Activated T-helper 1 cell treated with anti-CD3 and anti-CD28 coated beads, Interleukin-12 subunit alpha, Interleukin-12 subunit beta, Interleukin-2, Interleukin-4 antibody, amounts not matched to agents 30 ng/mL and 10 ng/mL and 1 ng/mL, durations not matched to agents 14 hours and 24 hours and 36 hours (primary cell): ENCODE data around the gene LRRFIP1. TPM values are rescaled to one million over a fixed set of nuclear protein-coding genes. Genes with fewer than 3 reads are reported as not detected.

Source experiments
- DNase-seq: peaks from one replicate; pipeline ENCODE4 v3.0.0; 2021; ENCODE audit warnings: low spot score
- H3K27ac Mint-ChIP-seq: one replicate; pipeline ENCODE4 v1.8.0; 2021; ENCODE audit warnings: mild to moderate bottlenecking, mixed read lengths
- H3K27me3 Mint-ChIP-seq: one replicate; pipeline ENCODE4 v1.8.0; 2022; ENCODE audit warnings: mild to moderate bottlenecking, moderate library complexity, mixed read lengths; ENCODE audit not compliant: insufficient read depth
- H3K36me3 Mint-ChIP-seq: one replicate; pipeline ENCODE4 v1.8.0; 2021; ENCODE audit warnings: low read depth, mixed read lengths
- H3K4me1 Mint-ChIP-seq: one replicate; pipeline ENCODE4 v1.8.0; 2021; ENCODE audit warnings: low read depth, mixed read lengths
- H3K4me3 Mint-ChIP-seq: one replicate; pipeline ENCODE4 v1.8.0; 2021; ENCODE audit warnings: mild to moderate bottlenecking, moderate library complexity, mixed read lengths
- H3K9me3 Mint-ChIP-seq: one replicate; pipeline ENCODE4 v1.8.0; 2021; ENCODE audit warnings: mixed read lengths
- intact Hi-C: fragments of 100-400 bp; cut with micrococcal nuclease; formaldehyde crosslinking; loops from one replicate; pipeline ENCODE4 v1.15.1; 2024
- total RNA-seq: library from RNA; stranded (reverse); gene quantifications from 2 replicates; pipeline ENCODE4 v1.2.3, GENCODE V29; 2022

Gene LRRFIP1
- total RNA-seq, 1 donor from 2014 or later, result 212 TPM

- intact Hi-C loops, result loop anchor here (5.0 to 10.0 kb wide), 3 partner anchors 88 to 535 kb away; partner anchors contain the start of gene ILKAP
- Mint-ChIP-seq H3K4me1 (peaks cover 30% of the 10 kb centered on the region), H3K27me3 (peaks cover 23% of the 10 kb centered on the region), H3K9me3 (no peaks in the 10 kb centered on the region), H3K27ac (no peak overlapping the region), H3K4me3 (no peak overlapping the region), H3K36me3 (no peaks in the 10 kb centered on the region)
- DNase-seq, result no peak
Observed at GRCh38 chr2:237669628-237670392, 42.4 kb downstream of the LRRFIP1 start.

DNA sequence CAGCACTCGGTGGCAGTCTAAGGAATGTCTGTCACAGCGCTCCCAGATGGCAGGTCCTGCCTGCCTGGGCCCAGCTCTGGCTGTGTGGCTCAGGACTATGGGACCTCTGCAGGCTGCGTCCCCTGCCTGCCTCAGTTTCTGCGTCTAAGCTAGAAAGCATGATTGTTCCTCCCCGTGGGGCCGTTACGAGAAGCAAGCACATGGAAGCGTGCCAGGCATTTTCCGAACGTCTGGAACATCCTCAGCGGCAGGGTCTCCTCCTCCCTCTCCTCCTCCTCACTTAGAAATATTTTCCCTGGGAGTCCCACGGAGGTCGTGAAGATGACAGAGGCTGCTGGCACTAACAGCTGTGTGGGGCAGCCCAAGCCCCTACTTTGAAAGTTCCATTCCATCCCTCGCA, 43.3 kb downstream of the LRRFIP1 start:
- no peaks in the 10 kb centered on the region for H3K9me3 Mint-ChIP-seq
- no peak for DNase-seq
- H3K27me3 Mint-ChIP-seq, result peaks cover 23% of the 10 kb centered on the region
- no peak overlapping the region for H3K4me3 Mint-ChIP-seq
- H3K4me1 Mint-ChIP-seq, result peaks cover 39% of the 10 kb centered on the region
- H3K36me3 Mint-ChIP-seq, result no peaks in the 10 kb centered on the region
- no peak overlapping the region for H3K27ac Mint-ChIP-seq
- intact Hi-C loops, result loop anchor here (5.0 to 10.0 kb wide), 3 partner anchors 88 to 534 kb away; partner anchors contain the start of gene ILKAP

DNA sequence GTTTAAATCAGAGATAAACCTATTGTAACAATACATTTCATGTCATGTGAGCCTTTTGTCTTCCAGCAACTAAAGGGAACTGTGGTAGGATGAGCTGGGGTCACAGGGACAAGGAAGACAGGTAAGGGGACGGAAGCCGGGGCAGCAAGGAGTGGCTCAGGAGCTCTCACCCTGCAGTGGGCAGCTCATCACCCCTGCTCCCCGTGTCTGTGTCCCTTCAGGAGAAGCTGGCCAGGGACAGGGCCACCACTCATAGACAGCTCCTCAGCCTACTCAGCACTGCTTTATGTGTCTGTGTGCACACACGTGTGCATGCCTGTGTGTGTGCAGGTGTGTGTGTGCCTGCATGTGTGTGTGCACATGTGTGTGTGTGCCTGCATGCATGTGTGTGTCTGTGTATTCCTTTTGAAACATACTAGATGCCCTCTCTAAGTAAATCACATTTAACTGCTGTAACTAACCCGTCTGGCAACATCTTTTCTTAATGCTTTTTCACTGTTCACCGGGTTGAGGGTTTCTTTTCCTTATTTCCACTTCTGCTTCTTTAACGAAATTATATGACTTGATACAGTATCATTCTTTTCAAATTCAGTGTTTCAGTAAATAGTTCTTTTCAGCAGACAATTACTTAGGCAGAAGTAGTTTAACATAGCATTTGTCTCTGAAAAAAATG, 44.2 kb downstream of the LRRFIP1 start:
- intact Hi-C loops, result loop anchor here (2.0 to 10.0 kb wide), 6 partner anchors 81 to 533 kb away; partner anchors contain the start of genes ILKAP and SCLY
- no peak overlapping the region for H3K27ac Mint-ChIP-seq
- H3K4me3 Mint-ChIP-seq, result no peak overlapping the region
- DNase-seq, result no peak
- H3K27me3 Mint-ChIP-seq, result peaks cover 17% of the 10 kb centered on the region
- H3K36me3 Mint-ChIP-seq, result no peaks in the 10 kb centered on the region
- peaks cover 44% of the 10 kb centered on the region for H3K4me1 Mint-ChIP-seq
- no peaks in the 10 kb centered on the region for H3K9me3 Mint-ChIP-seq

DNA sequence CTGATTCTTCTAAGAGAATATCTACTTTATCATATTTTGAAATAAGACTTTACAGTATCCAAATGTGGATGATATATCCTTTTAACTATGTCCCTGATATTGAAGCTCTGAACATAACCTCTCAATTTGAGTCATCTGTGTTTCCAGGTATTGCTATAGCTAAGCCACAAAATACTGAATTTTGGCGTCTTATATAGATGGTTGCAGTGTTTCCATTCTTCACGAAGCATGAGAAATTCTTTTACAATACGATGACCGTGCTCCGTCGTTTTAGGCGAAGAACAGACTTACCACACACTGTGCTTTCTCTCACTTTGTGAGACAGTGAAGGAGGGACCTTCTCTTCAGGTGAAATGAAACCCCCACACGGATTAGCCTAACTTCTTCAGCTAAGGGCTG, 45.3 kb downstream of the LRRFIP1 start:
- DNase-seq, result no peak
- Mint-ChIP-seq H3K4me1 (peaks cover 50% of the 10 kb centered on the region), H3K27ac (peak overlapping the region; percentile 96), H3K9me3 (no peaks in the 10 kb centered on the region), H3K4me3 (peak overlapping the region; percentile 80), H3K36me3 (no peaks in the 10 kb centered on the region), H3K27me3 (peaks cover 14% of the 10 kb centered on the region)
- intact Hi-C loops, result loop anchor here (1.0 to 10.0 kb wide), 11 partner anchors 15 to 532 kb away; partner anchors contain the start of genes ILKAP and SCLY

DNA sequence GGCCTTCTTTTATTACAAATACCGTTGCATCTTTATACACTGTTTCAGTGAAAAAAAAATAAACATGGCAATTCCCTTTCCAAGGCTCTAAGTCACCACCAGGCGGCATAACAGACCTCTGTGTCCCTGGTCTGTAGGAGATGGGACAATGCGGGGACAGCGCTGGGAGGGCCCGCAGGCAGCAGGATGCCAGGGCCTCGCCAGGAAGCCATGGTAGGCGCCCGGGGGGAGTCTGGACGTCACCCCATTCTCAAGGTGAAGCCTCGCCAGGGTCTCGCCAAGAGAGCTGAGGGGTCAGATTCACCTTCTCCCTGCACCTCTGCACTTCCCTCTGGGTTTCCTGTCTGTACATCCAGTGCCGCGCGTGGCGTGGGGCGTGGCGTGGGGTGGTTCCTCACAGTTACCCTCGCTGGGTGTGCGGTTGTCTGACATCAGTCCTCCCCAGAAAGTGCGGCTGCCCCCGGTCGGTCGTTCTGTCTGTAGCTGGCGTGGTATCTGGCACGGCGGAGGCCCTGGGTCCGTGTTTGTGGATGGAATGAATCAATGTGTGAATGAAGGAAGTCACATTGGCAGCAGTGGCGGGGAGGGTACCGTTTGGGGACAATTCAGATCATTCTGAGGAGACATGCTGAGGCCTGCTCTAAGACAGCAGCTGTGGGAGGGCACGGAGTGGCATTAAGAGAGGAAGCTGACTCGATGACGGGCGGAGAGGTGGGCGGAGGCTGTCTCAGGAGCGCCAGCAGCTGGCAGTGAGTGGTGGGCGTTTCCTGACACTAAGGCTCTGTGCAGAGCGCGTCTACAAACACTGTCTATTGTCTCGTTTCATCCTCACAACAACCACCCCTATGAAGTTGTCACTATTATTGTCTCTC, 46.0 kb downstream of the LRRFIP1 start:
- H3K4me3 Mint-ChIP-seq, result peak overlapping the region; percentile 80
- H3K9me3 Mint-ChIP-seq, result no peaks in the 10 kb centered on the region
- peak; percentile 68 for DNase-seq
- intact Hi-C loops, result loop anchor here (1.0 to 10.0 kb wide), 11 partner anchors 14 to 531 kb away; partner anchors contain the start of genes ILKAP and SCLY
- H3K36me3 Mint-ChIP-seq, result no peaks in the 10 kb centered on the region
- peaks cover 51% of the 10 kb centered on the region for H3K4me1 Mint-ChIP-seq
- H3K27me3 Mint-ChIP-seq, result peaks cover 8% of the 10 kb centered on the region
- H3K27ac Mint-ChIP-seq, result peak overlapping the region; percentile 96

GRCh38 chr2:237674731-237675276, 47.4 kb downstream of the LRRFIP1 start:
- intact Hi-C loops, result loop anchor here (5.0 to 10.0 kb wide), 3 partner anchors 93 to 530 kb away; partner anchors contain the start of gene ILKAP
- peak overlapping the region; percentile 96 for H3K27ac Mint-ChIP-seq
- H3K27me3 Mint-ChIP-seq, result peaks cover 3% of the 10 kb centered on the region
- H3K36me3 Mint-ChIP-seq, result no peaks in the 10 kb centered on the region
- peaks cover 51% of the 10 kb centered on the region for H3K4me1 Mint-ChIP-seq
- no peaks in the 10 kb centered on the region for H3K9me3 Mint-ChIP-seq
- peak overlapping the region; percentile 75 for H3K4me3 Mint-ChIP-seq
- DNase-seq, result peak; percentile 80

DNA sequence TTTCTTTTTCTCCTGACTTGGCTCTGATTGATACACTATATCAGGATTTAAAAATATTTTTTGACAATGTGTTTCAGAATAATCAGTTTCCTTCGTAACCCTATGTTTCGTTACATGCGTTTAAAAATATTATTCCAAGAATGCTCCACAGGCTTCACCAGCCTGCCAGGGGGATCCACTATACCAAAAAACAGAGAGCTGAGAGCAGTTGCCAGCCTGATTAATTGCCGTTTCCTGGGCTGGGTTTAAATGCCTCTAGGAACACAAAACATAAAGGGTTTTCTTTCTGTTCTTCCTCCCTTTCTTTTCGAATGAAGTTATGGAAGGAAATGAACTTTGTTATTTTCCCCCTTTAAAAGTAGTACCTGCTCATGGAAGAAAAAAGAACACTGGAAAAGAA, 47.9 kb downstream of the LRRFIP1 start:
- no peaks in the 10 kb centered on the region for H3K36me3 Mint-ChIP-seq
- peak overlapping the region; percentile 75 for H3K4me3 Mint-ChIP-seq
- H3K4me1 Mint-ChIP-seq, result peaks cover 51% of the 10 kb centered on the region
- H3K9me3 Mint-ChIP-seq, result no peaks in the 10 kb centered on the region
- no peak for DNase-seq
- peak overlapping the region; percentile 96 for H3K27ac Mint-ChIP-seq
- H3K27me3 Mint-ChIP-seq, result peaks cover 3% of the 10 kb centered on the region
- intact Hi-C loops, result loop anchor here (10.0 kb wide), 1 partner anchor 529 kb away; the partner anchor contains the start of gene ILKAP

GRCh38 chr2:237680702-237681478, 53.5 kb downstream of the LRRFIP1 start:
- intact Hi-C loops, result no loop called here
- no peak overlapping the region for H3K4me3 Mint-ChIP-seq
- peaks cover 2% of the 10 kb centered on the region for H3K36me3 Mint-ChIP-seq
- DNase-seq, result no peak
- no peaks in the 10 kb centered on the region for H3K9me3 Mint-ChIP-seq
- no peaks in the 10 kb centered on the region for H3K27me3 Mint-ChIP-seq
- H3K4me1 Mint-ChIP-seq, result peaks cover 23% of the 10 kb centered on the region
- H3K27ac Mint-ChIP-seq, result no peak overlapping the region

- Mint-ChIP-seq H3K4me3 (no peak overlapping the region), H3K27ac (no peak overlapping the region), H3K27me3 (no peaks in the 10 kb centered on the region), H3K4me1 (peaks cover 21% of the 10 kb centered on the region), H3K36me3 (peaks cover 2% of the 10 kb centered on the region), H3K9me3 (no peaks in the 10 kb centered on the region)
- intact Hi-C loops, result no loop called here
- DNase-seq, result no peak
Observed at GRCh38 chr2:237682151-237682550, 54.8 kb downstream of the LRRFIP1 start.

DNA sequence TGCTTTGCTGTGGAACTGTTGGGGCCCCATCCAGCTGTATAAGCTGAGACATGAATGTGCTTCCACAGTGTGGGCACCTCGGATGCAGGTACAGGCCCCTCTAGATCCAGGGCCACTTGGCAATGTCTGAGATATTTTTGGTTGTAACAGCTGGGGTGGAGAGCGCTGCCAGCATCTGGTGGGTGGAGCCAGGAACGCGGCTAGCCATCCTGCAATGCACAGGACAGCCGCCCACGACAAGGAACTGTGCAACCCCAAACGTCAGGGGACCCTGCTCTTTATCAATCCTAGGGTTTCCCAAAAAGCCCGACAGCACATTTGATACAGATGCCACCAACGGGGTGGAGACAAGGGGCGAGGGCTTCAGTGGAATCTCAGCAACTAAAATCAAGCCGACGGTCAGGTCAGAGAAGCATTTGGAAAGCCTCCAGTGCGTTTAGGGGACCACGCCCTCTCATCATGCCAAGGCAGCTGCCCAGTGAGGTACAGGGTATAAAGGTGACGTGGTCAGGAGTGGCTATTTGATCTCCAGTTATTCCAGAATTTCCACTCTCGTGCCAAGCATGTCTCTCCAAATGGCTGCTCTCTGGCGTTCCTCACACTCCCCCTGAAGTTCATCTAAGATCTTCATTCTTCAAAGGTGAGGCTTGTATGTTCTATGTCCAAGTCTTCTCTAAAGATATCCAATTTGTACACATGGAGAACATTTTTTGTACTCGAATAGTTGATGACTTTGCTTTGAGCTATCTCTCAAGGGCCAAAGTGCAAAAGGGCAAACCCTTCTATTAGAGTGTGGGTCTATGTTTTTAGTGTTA, 55.7 kb downstream of the LRRFIP1 start:
- Mint-ChIP-seq H3K4me3 (no peak overlapping the region), H3K9me3 (no peaks in the 10 kb centered on the region), H3K27ac (no peak overlapping the region), H3K36me3 (peaks cover 2% of the 10 kb centered on the region), H3K27me3 (no peaks in the 10 kb centered on the region), H3K4me1 (peaks cover 22% of the 10 kb centered on the region)
- no peak for DNase-seq
- intact Hi-C loops, result no loop called here

DNA sequence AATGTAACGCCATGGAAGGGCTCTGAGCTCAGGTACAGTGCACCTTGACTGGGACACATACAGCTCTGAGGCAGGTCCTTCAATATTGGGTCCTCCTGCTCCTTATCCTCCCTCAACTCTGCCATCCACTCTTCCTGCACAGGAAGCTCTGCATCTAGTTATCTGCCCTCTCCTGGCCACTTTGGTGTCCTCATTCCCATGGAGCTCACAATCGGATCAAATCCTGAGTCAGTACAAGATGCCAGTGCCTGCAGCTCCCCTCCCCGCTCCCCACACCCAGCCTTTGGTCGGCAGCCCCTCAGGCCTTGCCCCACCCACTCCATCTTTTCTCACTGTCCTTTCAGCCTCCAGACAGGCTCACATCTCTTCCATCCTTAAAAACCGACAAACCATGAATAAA, 58.0 kb downstream of the LRRFIP1 start:
- intact Hi-C loops, result loop anchor here (5.0 kb wide), 1 partner anchor 538 kb away; no protein-coding TSS in a partner anchor
- no peak for DNase-seq
- no peaks in the 10 kb centered on the region for H3K27me3 Mint-ChIP-seq
- H3K27ac Mint-ChIP-seq, result no peak overlapping the region
- peaks cover 2% of the 10 kb centered on the region for H3K36me3 Mint-ChIP-seq
- H3K4me3 Mint-ChIP-seq, result no peak overlapping the region
- no peaks in the 10 kb centered on the region for H3K9me3 Mint-ChIP-seq
- H3K4me1 Mint-ChIP-seq, result peaks cover 43% of the 10 kb centered on the region
